ENCODE measurements around the gene KRT31.

GRCh38 chr17:41442739-41443138 is 45.3 kb upstream of the KRT31 start:
- no peak for TF ChIP-seq EP300 (conservative IDR thresholded peaks at IDR 0.05; ENCODE audit: poor library complexity, severe bottlenecking)
- TF ChIP-seq TAF1 (IDR thresholded peaks at IDR 0.05; ENCODE audit: low read depth), result no peak
- no peak for TF ChIP-seq SMC3 (conservative IDR thresholded peaks at IDR 0.05; ENCODE audit: poor library complexity)
- no peak for TF ChIP-seq CTCF (IDR thresholded peaks at IDR 0.05; ENCODE audit: poor library complexity, severe bottlenecking)
- TF ChIP-seq EZH2 (IDR thresholded peaks at IDR 0.05; ENCODE audit: borderline replicate concordance, insufficient read depth, low read length, poor library complexity, severe bottlenecking), result no peak
- no peak for TF ChIP-seq POLR2AphosphoS5 (IDR thresholded peaks at IDR 0.05)
- no peak for TF ChIP-seq MXI1 (conservative IDR thresholded peaks at IDR 0.05; ENCODE audit: poor library complexity, severe bottlenecking)

All from neural cell (in vitro differentiated cells).